Islet of Langerhans (tissue), 1 donor: Measurements from ENCODE around the gene B4GALNT1.

Source experiments
- FAIRE-seq: peaks from one replicate; lab custom pipeline; 2011; peaks lifted over from hg19 to GRCh38; lab: Jason Lieb, UNC

The B4GALNT1 gene

GRCh38 chr12:57585156-57585555 lies 47.8 kb downstream of the B4GALNT1 start:
- FAIRE-seq: no peak

GRCh38 chr12:57584690-57585089 lies 48.3 kb downstream of the B4GALNT1 start:
- no peak for FAIRE-seq

- FAIRE-seq: no peak
Observed at GRCh38 chr12:57584050-57584449, 49.0 kb downstream of the B4GALNT1 start.

GRCh38 chr12:57583008-57583831 lies 49.8 kb downstream of the B4GALNT1 start:
- peak; percentile 36 for FAIRE-seq

- FAIRE-seq: no peak
Observed at GRCh38 chr12:57582440-57582839, 50.6 kb downstream of the B4GALNT1 start.

- FAIRE-seq: no peak
Observed at GRCh38 chr12:57581802-57582201, 51.2 kb downstream of the B4GALNT1 start.

GRCh38 chr12:57580466-57580795 lies 52.6 kb downstream of the B4GALNT1 start:
- no peak for FAIRE-seq

- no peak for FAIRE-seq
Observed at GRCh38 chr12:57579677-57580465, 53.1 kb downstream of the B4GALNT1 start.

- FAIRE-seq: no peak
Observed at GRCh38 chr12:57579011-57579410, 54.0 kb downstream of the B4GALNT1 start.

GRCh38 chr12:57577981-57578758 lies 54.8 kb downstream of the B4GALNT1 start:
- no peak for FAIRE-seq

GRCh38 chr12:57576613-57577160 lies 56.3 kb downstream of the B4GALNT1 start:
- FAIRE-seq: no peak
